T-helper 9 cell (primary cell): ENCODE measurements around the gene ELOVL5.
"Not testable (repeated sequence)": the region's sequence is repeated elsewhere in the genome, so short reads cannot be mapped to it uniquely, and the experiment has no call there.

ENCODE experiments used
- DNase-seq: peaks from one replicate; pipeline ENCODE4 v3.0.0-alpha.2; 2020
- total RNA-seq, 2 donors: gene quantifications; one replicate each; lab custom pipeline; 2026; lab: John Stamatoyannopoulos, UW

The ELOVL5 gene, protein sequence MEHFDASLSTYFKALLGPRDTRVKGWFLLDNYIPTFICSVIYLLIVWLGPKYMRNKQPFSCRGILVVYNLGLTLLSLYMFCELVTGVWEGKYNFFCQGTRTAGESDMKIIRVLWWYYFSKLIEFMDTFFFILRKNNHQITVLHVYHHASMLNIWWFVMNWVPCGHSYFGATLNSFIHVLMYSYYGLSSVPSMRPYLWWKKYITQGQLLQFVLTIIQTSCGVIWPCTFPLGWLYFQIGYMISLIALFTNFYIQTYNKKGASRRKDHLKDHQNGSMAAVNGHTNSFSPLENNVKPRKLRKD
- total RNA-seq, result 145 to 147 reads per million in 2 donors

- peak; percentile 97 for DNase-seq
Observed at GRCh38 chr6:53348371-53349208, at the start of gene ELOVL5. Gene ELOVL5, minus strand, starts transcription at chr6:53348950. Its CDS starts 53,251 bp downstream, at chr6:53295699.

GRCh38 chr6:53397283-53397682, 48.5 kb upstream of the ELOVL5 start:
- DNase-seq, result no peak

DNA sequence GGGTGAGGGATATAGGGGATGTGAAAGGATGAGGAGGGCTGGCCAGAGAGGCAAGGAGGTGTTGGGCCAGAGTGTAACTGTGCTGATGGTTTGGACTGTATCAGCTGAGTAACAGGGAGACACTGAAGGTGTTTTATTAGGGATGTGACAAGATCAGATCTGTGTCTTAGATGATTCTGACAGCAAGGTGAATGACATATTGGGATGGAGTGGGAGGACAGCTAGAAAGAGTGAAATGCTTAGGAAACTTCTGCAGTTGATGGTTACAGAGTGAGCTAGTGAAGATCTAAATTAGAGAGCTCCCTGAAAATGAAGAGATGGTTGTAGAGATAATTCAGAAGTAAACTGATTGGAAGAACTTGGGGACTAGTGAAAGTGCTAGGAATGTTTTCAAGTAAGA, 47.2 kb upstream of the ELOVL5 start:
- DNase-seq, result no peak

DNA sequence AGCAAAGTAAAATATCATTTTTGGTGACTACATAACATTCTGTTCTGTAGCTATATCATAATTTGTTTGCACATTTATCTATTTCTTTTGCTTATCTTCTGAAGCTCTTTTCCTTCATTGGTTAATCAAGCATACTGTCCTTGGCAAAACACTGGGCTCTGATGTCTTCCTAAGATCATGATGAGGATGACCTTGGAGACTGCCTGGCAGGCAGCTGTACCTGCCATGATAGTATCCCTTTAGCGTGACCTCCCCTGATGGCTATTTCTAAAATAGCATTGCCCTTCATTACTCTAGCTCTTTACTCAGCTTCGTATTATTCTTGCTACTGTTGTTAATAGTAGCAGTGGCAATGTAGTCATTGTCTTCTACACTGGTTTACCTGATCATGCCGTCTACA, 46.0 kb upstream of the ELOVL5 start:
- no peak for DNase-seq

GRCh38 chr6:53391170-53391569, 42.4 kb upstream of the ELOVL5 start:
- DNase-seq, result no peak

DNA sequence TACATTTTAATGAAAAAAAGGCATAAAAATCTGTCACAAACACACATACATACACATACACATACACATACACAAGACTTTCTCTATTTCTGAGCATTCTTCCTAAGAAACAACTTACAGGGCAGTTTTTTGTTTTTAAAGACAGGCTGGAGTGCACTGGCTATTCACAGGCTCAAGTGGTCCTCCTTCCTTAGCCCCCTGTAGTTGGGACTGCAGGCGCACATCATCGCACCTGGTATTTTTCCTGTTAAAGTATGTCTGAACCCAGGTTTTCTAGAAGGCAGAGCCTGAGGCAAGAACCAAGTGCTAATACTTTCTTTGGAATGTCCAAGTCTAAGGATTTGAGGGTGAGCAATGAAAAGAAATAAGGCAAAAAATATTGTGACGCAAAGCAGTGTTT, 41.3 kb upstream of the ELOVL5 start:
- no peak for DNase-seq

- not testable (repeated sequence) for DNase-seq
Observed at GRCh38 chr6:53388615-53389014, 39.9 kb upstream of the ELOVL5 start.

GRCh38 chr6:53382421-53382820, 33.7 kb upstream of the ELOVL5 start:
- DNase-seq, result no peak

DNA sequence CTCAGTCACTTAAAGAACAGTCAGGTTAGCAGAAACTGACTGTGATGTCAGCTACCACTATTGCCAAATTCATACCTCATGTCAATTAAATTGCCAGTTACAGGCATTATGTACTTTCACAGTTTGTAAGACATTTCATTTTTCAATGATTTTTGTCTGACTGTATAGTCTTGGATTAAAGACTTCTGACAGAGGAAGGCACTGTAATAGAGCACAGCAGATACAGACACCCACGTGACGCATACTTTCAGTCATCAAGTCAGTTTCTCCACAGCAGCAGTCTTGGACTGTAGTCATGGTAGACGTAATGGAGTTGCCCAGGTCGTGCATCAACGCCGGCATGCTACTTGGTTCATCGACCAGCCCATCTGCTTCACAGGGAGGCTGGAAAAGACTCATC, 29.5 kb upstream of the ELOVL5 start:
- no peak for DNase-seq

DNA sequence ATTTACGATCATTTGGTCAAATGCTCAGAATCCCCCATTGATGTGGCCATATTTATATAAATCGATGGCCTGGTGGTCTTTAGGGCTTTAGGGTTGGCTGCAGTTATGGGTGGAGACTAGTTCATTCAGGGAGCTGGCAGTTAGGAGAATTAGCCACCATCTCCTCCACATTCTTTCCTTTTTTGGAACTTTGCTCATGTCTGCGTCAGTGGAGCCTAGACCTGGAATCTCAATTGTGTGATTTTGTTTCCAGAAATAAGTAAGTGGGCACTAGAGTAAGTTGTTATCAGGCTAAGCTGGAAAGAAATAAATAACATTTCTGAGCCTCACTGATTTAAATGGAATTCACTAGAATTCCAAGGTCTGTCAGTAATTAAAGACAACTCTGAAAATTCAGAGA, 29.0 kb upstream of the ELOVL5 start:
- DNase-seq, result no peak

DNA sequence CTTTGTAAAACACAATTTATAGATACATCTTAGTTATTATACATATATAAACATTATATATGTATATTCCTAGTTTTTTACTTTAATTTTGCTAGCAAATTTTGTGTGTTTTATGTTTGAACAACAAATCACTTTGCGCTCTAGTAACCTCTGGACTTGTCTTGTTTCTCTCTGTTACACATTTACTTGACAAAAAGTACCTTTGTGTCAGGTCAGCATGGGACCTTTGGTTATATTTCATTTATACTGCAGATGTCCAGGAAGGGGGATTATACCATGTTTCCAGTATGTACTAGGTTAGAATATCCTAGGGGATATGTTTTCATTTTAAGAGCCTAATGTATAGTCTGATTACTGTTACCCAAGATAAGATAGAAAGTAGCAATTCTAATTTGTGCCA, 28.5 kb upstream of the ELOVL5 start:
- no peak for DNase-seq

- DNase-seq, result no peak
Observed at GRCh38 chr6:53376661-53377226, 28.0 kb upstream of the ELOVL5 start.

DNA sequence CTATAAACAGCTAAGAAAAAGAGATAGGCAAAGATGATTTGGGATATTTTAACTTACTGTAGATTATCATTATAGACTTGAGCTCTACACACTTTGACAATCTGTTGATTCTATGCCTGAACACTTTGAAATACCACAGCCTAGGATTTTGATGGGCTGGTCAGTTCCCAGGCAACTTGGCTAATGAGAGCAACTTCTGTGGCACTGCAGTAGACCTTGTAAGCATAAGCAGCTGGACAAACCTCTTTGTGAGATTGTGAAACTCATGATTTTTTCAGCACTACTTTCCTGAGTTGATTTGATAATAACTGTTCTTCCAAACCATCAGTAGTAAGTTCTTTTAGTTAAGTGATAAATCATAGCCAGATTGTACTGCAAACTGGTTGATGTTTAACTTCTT, 27.1 kb upstream of the ELOVL5 start:
- DNase-seq, result no peak

GRCh38 chr6:53373638-53374037, 24.9 kb upstream of the ELOVL5 start:
- no peak for DNase-seq

GRCh38 chr6:53369876-53370515, 21.2 kb upstream of the ELOVL5 start:
- DNase-seq, result no peak

DNA sequence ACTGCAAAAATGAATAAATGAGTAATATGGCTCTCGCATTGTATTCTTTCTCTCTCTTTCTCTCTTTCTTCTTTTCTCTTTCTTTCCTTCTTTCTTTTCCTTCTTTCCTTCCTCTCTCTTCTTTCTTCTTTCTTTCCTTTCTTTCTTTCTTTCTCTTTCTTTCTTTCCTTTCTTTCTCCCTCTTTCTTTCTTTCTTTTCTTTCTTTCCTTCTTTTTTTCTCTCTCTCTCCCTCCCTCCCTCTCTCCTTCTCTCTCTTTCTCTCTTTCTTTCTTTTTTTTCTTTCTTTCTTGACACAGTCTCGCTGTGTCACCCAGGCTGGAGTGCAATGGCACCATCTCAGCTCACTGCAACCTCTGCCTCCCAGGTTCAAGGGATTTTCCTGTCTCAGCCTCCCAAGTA, 20.3 kb upstream of the ELOVL5 start:
- DNase-seq, result no peak

- DNase-seq, result no peak
Observed at GRCh38 chr6:53366128-53366641, 17.4 kb upstream of the ELOVL5 start.

- DNase-seq, result no peak
Observed at GRCh38 chr6:53363341-53364079, 14.8 kb upstream of the ELOVL5 start.

DNA sequence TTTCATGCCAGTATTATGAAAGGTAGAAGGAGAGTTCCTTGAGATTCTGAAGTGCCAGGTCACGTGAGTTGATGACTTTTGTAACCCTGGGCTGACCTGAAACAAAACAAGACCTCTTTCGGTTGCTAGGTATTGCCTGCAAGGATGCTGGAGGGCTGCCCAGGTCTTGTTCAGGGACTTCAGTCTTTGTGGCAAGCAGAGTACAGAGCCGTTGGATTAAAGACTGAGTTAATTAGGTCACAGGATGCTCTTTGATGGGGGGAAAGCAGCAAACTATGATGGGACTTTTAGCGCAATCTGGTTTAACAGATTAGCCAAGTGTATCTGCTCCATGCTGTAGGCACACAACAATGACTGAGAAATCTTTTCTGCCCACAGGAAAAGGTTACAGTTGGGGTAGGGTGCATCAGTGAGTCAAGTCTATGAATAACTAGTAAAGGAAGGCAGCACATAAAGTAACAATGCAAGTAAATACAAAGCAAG, 12.8 kb upstream of the ELOVL5 start:
- peak; percentile 64 for DNase-seq

- no peak for DNase-seq
Observed at GRCh38 chr6:53360093-53360912, 11.6 kb upstream of the ELOVL5 start.

- DNase-seq, result no peak
Observed at GRCh38 chr6:53359843-53360092, 11.0 kb upstream of the ELOVL5 start.
